ENCODE measurements around the gene AGPAT4. TPM values are rescaled to one million over a fixed set of nuclear protein-coding genes. Genes with fewer than 3 reads are reported as not detected.

Gene AGPAT4
- polyA plus RNA-seq, 1 experiment, result 3.7 TPM

DNA sequence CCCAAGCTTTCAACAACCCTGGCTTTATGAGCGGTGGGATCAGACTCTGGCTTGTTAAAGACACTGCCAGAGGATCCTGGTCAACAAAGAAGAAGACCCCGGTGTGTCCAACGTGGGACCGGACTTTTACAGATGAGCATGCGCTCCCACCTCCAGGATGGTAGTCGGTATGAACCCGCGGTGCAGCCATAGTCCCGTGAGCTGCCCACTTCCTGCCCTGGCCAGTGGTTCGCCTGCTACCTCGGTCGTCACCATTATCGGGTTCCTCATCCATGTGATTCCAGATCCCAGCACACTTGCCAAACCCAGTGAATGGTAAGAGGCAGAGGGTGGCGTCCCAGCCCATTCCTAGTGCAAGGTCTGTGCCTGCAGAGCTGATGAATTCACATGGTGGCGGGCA lies 112.7 kb downstream of the AGPAT4 start:
- Histone ChIP-seq H3K4me3 (ENCODE audit: low read depth, low read length) (no peak overlapping the region), H3K36me3 (ENCODE audit: control insufficient read depth, insufficient read depth, low read length) (no peaks in the 10 kb centered on the region), H3K27me3 (ENCODE audit: control insufficient read depth, insufficient read depth, low read length) (no peaks in the 10 kb centered on the region; the same call in 1 of the 2 replicates)
- ChIA-PET POLR2A (no interaction called here), CTCF (interaction anchor here (1.1 to 1.6 kb wide), 2 partner anchors 8 to 14 kb away, joined by 3 to 4 read pairs; no protein-coding TSS in a partner anchor)
- DNase-seq (ENCODE audit: low read depth), result no peak
- TF ChIP-seq, protein P1, sequence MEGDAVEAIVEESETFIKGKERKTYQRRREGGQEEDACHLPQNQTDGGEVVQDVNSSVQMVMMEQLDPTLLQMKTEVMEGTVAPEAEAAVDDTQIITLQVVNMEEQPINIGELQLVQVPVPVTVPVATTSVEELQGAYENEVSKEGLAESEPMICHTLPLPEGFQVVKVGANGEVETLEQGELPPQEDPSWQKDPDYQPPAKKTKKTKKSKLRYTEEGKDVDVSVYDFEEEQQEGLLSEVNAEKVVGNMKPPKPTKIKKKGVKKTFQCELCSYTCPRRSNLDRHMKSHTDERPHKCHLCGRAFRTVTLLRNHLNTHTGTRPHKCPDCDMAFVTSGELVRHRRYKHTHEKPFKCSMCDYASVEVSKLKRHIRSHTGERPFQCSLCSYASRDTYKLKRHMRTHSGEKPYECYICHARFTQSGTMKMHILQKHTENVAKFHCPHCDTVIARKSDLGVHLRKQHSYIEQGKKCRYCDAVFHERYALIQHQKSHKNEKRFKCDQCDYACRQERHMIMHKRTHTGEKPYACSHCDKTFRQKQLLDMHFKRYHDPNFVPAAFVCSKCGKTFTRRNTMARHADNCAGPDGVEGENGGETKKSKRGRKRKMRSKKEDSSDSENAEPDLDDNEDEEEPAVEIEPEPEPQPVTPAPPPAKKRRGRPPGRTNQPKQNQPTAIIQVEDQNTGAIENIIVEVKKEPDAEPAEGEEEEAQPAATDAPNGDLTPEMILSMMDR (IDR thresholded peaks at IDR 0.05; ENCODE audit: insufficient read depth, low read depth, low read length), result no peak

DNA sequence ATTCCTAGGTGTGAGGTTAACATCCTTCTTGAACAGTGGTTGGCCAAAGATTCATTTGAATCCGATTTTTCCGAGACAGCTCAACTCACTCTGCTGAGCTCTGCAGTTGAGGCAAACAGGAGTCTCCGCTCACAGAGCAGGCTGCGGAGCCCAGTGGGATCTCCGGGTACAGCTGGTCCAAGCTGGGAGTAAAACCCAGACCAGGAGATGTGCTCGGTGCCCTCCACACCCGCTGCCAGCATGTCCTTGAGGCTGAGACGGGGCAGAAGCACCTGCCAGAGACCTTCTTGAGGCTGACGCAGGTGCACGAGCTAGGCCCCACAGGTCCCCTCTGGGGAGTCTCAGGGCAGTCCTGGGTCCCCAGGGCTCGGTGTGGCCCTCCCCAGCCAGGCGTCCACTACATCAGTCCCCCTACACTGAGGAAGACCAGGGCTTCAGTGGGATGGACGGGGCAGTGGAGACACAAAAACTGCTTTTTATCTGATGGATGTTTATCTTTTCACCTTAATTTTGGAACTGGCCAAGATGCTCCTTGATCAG lies 119.0 kb downstream of the AGPAT4 start:
- POLR2A ChIA-PET, result no interaction called here
- 0 out of 2 replicates have a peak, but pooled peaks cover 1% of the 10 kb centered on the region for H3K36me3 ChIP-seq (ENCODE audit: control insufficient read depth, insufficient read depth, low read length)
- DNase-seq (ENCODE audit: low read depth), result no peak
- TF ChIP-seq, protein P1 (IDR thresholded peaks at IDR 0.05; ENCODE audit: insufficient read depth, low read depth, low read length), result no peak
- H3K27me3 ChIP-seq (ENCODE audit: control insufficient read depth, insufficient read depth, low read length), result no peaks in the 10 kb centered on the region
- CTCF ChIA-PET, result interaction anchor here (0.6 to 9.9 kb wide), 4 partner anchors 211 to 217 kb away, joined by 3 to 84 read pairs (median 4); no protein-coding TSS in a partner anchor
- no peak overlapping the region for H3K4me3 ChIP-seq (ENCODE audit: low read depth, low read length)

- DNase-seq (ENCODE audit: low read depth), result no peak
- TF ChIP-seq, protein P1 (IDR thresholded peaks at IDR 0.05; ENCODE audit: insufficient read depth, low read depth, low read length), result no peak
- 0 out of 2 replicates have a peak, but pooled peaks cover 1% of the 10 kb centered on the region for H3K36me3 ChIP-seq (ENCODE audit: control insufficient read depth, insufficient read depth, low read length)
- POLR2A ChIA-PET, result no interaction called here
- CTCF ChIA-PET, result interaction anchor here (0.7 to 9.9 kb wide), 9 partner anchors 13 to 226 kb away, joined by 3 to 84 read pairs (median 4); no protein-coding TSS in a partner anchor
- no peaks in the 10 kb centered on the region for H3K27me3 ChIP-seq (ENCODE audit: control insufficient read depth, insufficient read depth, low read length)
- no peak overlapping the region for H3K4me3 ChIP-seq (ENCODE audit: low read depth, low read length)
These were observed 120.1 kb downstream of the AGPAT4 start for GRCh38 chr6:161153725-161154124.

DNA sequence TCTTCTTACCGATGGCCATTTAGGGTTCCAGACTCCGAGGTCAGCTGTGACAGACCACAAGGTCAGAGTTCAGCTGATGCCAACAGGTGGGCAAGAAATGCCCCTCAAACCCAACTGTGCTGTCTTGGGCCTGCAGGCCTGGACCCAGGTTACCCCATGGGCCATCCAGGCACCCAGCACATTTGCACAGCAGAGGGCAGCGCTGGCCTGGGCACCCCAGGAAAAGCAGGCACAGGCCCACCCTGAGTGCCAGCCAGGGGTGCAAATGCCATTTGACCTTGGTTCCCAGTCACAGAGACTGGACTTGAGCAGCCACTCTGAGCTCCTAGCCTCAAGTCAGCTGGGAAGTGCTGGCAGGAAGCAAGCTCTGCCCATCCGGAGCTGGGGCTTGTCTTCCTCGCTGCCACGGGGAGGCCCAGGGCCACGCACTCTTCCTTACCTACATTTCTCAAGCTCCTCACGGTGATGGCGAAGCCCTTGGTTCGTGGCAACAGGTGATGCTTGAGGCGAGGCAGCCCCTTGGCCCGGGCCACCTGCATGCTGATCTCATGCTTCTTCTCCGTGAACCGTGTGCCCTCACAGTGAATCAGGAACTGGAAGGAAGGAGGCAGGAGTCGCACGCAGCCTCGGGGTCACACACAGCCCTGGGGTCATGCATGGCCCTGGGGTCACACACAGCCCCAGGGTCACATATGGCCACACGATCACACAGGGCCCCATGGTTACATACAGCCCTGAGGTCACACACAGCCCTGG lies 120.8 kb downstream of the AGPAT4 start:
- ChIA-PET CTCF (interaction anchor here (0.7 to 9.9 kb wide), 8 partner anchors 9 to 227 kb away, joined by 3 to 84 read pairs (median 4); no protein-coding TSS in a partner anchor), POLR2A (no interaction called here)
- TF ChIP-seq, protein P1 (IDR thresholded peaks at IDR 0.05; ENCODE audit: insufficient read depth, low read depth, low read length), result peak; percentile 62
- DNase-seq (ENCODE audit: low read depth), result no peak
- Histone ChIP-seq H3K27me3 (ENCODE audit: control insufficient read depth, insufficient read depth, low read length) (no peaks in the 10 kb centered on the region), H3K36me3 (ENCODE audit: control insufficient read depth, insufficient read depth, low read length) (0 out of 2 replicates have a peak, but pooled peaks cover 1% of the 10 kb centered on the region), H3K4me3 (ENCODE audit: low read depth, low read length) (no peak overlapping the region)

DNA sequence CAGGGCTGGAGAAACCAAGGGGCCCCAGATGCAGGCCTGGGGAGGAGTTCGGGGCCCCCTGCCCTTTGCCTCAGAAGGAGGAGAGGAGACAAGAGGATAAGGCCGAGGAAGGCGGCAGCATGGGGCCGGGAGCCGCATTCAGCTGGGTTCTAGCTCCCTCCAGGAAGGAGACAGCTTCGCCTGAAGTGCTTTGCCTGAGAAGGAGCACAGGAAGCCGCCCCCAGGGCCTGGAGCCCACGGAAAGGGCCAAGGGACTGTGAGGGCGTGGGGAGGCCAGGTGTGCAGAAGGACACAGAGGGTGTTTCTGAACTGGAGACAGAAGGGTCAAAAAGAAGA lies 121.4 kb downstream of the AGPAT4 start:
- Histone ChIP-seq H3K27me3 (ENCODE audit: control insufficient read depth, insufficient read depth, low read length) (no peaks in the 10 kb centered on the region), H3K36me3 (ENCODE audit: control insufficient read depth, insufficient read depth, low read length) (0 out of 2 replicates have a peak, but pooled peaks cover 1% of the 10 kb centered on the region), H3K4me3 (ENCODE audit: low read depth, low read length) (no peak overlapping the region)
- ChIA-PET POLR2A (no interaction called here), CTCF (interaction anchor here (1.0 to 9.9 kb wide), 7 partner anchors 9 to 222 kb away, joined by 3 to 84 read pairs (median 5); no protein-coding TSS in a partner anchor)
- DNase-seq (ENCODE audit: low read depth), result no peak
- TF ChIP-seq, protein P1 (IDR thresholded peaks at IDR 0.05; ENCODE audit: insufficient read depth, low read depth, low read length), result no peak
